Kidney (tissue), 22 donors: ENCODE data around the gene CHRNA7. TPM values are rescaled to one million over a fixed set of nuclear protein-coding genes. Genes with fewer than 3 reads are reported as not detected.
A peak's percentile ranks its signal among the peaks of the same experiment; 100 is the strongest.

ENCODE experiments used
- DNase-seq, 5 donors: peaks; one replicate each; pipeline ENCODE4 v3.0.0-alpha.2; 2013 to 2020
- FAIRE-seq: peaks from 2 replicates; lab custom pipeline; 2012; peaks lifted over from hg19 to GRCh38; lab: Jason Lieb, UNC
- H3K27ac ChIP-seq, 2 donors: one replicate each; pipeline ENCODE4 v1.7.0; 2013; ENCODE audit warnings: low read depth in 2 of 2, low read length in 2 of 2, inconsistent platforms in 1 of 2
- H3K27me3 ChIP-seq: one replicate; pipeline ENCODE4 v1.7.1; 2013; ENCODE audit warnings: low read length, inconsistent platforms; ENCODE audit not compliant: control insufficient read depth, insufficient read depth
- H3K36me3 ChIP-seq, 3 donors: one replicate each; pipeline versions ENCODE4 v1.7.0 to v1.7.1; 2013; ENCODE audit warnings: low read length in 3 of 3, control low read depth in 1 of 3, inconsistent platforms in 1 of 3; ENCODE audit not compliant: insufficient read depth in 3 of 3, control insufficient read depth in 2 of 3
- H3K4me1 ChIP-seq, 3 donors: one replicate each; pipeline versions ENCODE4 v1.7.0 to v1.7.1; 2013; ENCODE audit warnings: low read length in 3 of 3, inconsistent platforms in 1 of 3, low read depth in 1 of 3; ENCODE audit not compliant: control insufficient read depth in 2 of 3, insufficient read depth in 2 of 3
- H3K4me3 ChIP-seq, 3 donors: one replicate each; pipeline versions ENCODE4 v1.7.0 to v1.8.1; 2013; ENCODE audit warnings: low read length in 3 of 3, control low read depth in 1 of 3, inconsistent platforms in 1 of 3
- H3K9ac ChIP-seq, 3 donors: one replicate each; pipeline versions ENCODE4 v1.7.0 to v1.7.1; 2013; ENCODE audit warnings: low read length in 3 of 3, control low read depth in 1 of 3, inconsistent platforms in 1 of 3
- H3K9me3 ChIP-seq, 3 donors: one replicate each; pipeline versions ENCODE4 v1.7.0 to v1.7.1; 2013; ENCODE audit warnings: low read length in 3 of 3, control low read depth in 1 of 3, inconsistent platforms in 1 of 3; ENCODE audit not compliant: control insufficient read depth in 2 of 3, insufficient read depth in 1 of 3
- intact Hi-C: fragments of 100-400 bp; cut with DNase I; formaldehyde crosslinking; loops from one replicate; pipeline ENCODE4 v1.11.1; 2022
- long read RNA-seq, 10 donors: library from polyadenylated mRNA in 1 of 10; unstranded in 1 of 10; transcript quantifications; one replicate each; pipeline ENCODE4 v2.0.0 and lab custom pipeline, GENCODE V29; 2021 to 2026
- polyA plus RNA-seq: library from polyadenylated mRNA; stranded (reverse); fragments of 350-450 nt; fragmentation: Illumina TruSeq; extraction: RNeasy Lipid Tissue Mini Kit (QIAGEN cat#74804); gene quantifications from one replicate; pipeline ENCODE4 v1.2.3, GENCODE V29; 2014; ENCODE audit warnings: low read depth, low replicate concordance; ENCODE audit not compliant: insufficient read depth
- total RNA-seq: library from RNA; stranded (reverse); fragmentation: NEBNext Ultra II Directional; extraction: Animal tissue kit (Norgen Biotek cat#: 25700); gene quantifications from one replicate; pipeline ENCODE4 v1.2.1, GENCODE V29; 2021
- TF ChIP-seq, protein P1 (sequence below): IDR thresholded peaks from 3 replicates; pipeline ENCODE4 v1.5.1; 2012; ENCODE audit warnings: mild to moderate bottlenecking, moderate library complexity, borderline replicate concordance; ENCODE audit not compliant: insufficient read depth; ENCODE audit errors: extremely low read depth
- donor health status: control.
- donor health status: control.
- donor health status: control.
- donor health status: control.
- donor health status: control.
- donor health status: DM: yes; HTN: yes; CAD: no.
- donor health status: Normal renal cell carcinoma (clear cell type).

The CHRNA7 gene
- total RNA-seq (1.6 TPM), polyA plus RNA-seq (0.80 TPM)
- long read RNA-seq, donor 1, full-length matches to known transcripts, result 19 of 19 reads
- long read RNA-seq, donor 1, partial matches to known transcripts, result 0 of 19 reads
- long read RNA-seq, donor 1, other reads (novel, unspliced or antisense), result 0 of 19 reads
- long read RNA-seq, donor 2, full-length matches to known transcripts, result 16 of 16 reads
- long read RNA-seq, donor 2, partial matches to known transcripts, result 0 of 16 reads
- long read RNA-seq, donor 2, other reads (novel, unspliced or antisense), result 0 of 16 reads
- long read RNA-seq, donor 3, full-length matches to known transcripts, result 19 of 19 reads
- long read RNA-seq, donor 3, partial matches to known transcripts, result 0 of 19 reads
- long read RNA-seq, donor 3, other reads (novel, unspliced or antisense), result 0 of 19 reads
- long read RNA-seq, donor 4, full-length matches to known transcripts, result 10 of 10 reads
- long read RNA-seq, donor 4, partial matches to known transcripts, result 0 of 10 reads
- long read RNA-seq, donor 4, other reads (novel, unspliced or antisense), result 0 of 10 reads
- long read RNA-seq, donor 5, full-length matches to known transcripts, result 1 of 1 reads
- long read RNA-seq, donor 5, partial matches to known transcripts, result 0 of 1 reads
- long read RNA-seq, donor 5, other reads (novel, unspliced or antisense), result 0 of 1 reads
- long read RNA-seq, donor 6, full-length matches to known transcripts, result 7 of 7 reads
- long read RNA-seq, donor 6, partial matches to known transcripts, result 0 of 7 reads
- long read RNA-seq, donor 6, other reads (novel, unspliced or antisense), result 0 of 7 reads
- long read RNA-seq, donor 7, partial matches to known transcripts, result 0 of 1 reads
- long read RNA-seq, donor 7, other reads (novel, unspliced or antisense), result 0 of 1 reads
- long read RNA-seq, donor 8, full-length matches to known transcripts, result 10 of 10 reads
- long read RNA-seq, donor 8, partial matches to known transcripts, result 0 of 10 reads
- long read RNA-seq, donor 8, other reads (novel, unspliced or antisense), result 0 of 10 reads
- long read RNA-seq, donor 9, full-length matches to known transcripts, result 4 of 4 reads
- long read RNA-seq, donor 9, partial matches to known transcripts, result 0 of 4 reads
- long read RNA-seq, donor 9, other reads (novel, unspliced or antisense), result 0 of 4 reads
- long read RNA-seq, donor 10, full-length matches to known transcripts, result 21 of 21 reads
- long read RNA-seq, donor 10, partial matches to known transcripts, result 0 of 21 reads
- long read RNA-seq, donor 10, other reads (novel, unspliced or antisense), result 0 of 21 reads

DNA sequence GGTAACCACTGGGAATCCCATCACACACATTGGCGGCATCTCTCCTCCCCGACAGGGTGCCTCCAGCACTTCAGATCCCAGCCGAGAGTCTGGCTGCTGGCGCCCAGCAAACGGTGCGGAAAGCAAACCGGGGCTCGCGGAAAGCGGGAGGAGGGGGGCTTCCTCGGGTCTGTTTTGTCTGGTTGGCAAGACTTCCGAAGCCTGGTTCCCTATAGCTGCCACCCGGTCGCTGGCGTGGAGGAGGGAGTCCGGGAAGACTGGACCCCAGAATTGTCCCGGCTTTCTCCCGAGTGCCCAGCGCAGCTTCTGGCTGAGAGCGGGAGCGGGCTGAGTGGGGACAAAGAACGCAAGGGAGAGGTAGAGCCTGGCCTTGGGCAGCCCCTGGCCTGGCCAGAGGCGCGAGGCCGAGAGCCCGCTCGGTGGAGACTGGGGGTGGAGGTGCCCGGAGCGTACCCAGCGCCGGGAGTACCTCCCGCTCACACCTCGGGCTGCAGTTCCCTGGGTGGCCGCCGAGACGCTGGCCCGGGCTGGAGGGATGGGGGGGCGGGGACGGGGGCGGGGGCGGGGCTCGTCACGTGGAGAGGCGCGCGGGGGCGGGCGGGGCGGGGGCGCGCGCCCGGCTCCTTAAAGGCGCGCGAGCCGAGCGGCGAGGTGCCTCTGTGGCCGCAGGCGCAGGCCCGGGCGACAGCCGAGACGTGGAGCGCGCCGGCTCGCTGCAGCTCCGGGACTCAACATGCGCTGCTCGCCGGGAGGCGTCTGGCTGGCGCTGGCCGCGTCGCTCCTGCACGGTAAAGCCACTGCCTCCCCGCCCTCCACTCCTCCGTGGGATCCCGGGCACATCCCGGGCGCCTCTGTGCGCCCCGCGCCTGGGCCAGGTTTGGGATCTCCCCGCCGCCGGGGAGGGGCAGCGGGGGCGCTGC lies at the start of gene CHRNA7:
Gene CHRNA7, plus strand, starts transcription at position 654 of the 920 bp plus-strand sequence. Its CDS starts 80 bp downstream, at position 734.
- DNase-seq, result peak; percentile 85 to 93 (median 90)
- intact Hi-C loops, result no loop called here
- no peaks in the 10 kb centered on the region for H3K9me3 ChIP-seq
- no peaks in the 10 kb centered on the region for H3K36me3 ChIP-seq
- peak within 1 kb of the TSS; percentile 5 to 30 (median 28) for H3K9ac ChIP-seq
- H3K4me1 ChIP-seq, result peaks cover 0 to 5% (median 0%) of the 10 kb centered on the region in 3 donors
- no peak for FAIRE-seq
- H3K4me3 ChIP-seq, result peak within 1 kb of the TSS; percentile 48 to 65 (median 50)
- H3K27me3 ChIP-seq, result no peaks in the 10 kb centered on the region
- TF ChIP-seq, protein P1, sequence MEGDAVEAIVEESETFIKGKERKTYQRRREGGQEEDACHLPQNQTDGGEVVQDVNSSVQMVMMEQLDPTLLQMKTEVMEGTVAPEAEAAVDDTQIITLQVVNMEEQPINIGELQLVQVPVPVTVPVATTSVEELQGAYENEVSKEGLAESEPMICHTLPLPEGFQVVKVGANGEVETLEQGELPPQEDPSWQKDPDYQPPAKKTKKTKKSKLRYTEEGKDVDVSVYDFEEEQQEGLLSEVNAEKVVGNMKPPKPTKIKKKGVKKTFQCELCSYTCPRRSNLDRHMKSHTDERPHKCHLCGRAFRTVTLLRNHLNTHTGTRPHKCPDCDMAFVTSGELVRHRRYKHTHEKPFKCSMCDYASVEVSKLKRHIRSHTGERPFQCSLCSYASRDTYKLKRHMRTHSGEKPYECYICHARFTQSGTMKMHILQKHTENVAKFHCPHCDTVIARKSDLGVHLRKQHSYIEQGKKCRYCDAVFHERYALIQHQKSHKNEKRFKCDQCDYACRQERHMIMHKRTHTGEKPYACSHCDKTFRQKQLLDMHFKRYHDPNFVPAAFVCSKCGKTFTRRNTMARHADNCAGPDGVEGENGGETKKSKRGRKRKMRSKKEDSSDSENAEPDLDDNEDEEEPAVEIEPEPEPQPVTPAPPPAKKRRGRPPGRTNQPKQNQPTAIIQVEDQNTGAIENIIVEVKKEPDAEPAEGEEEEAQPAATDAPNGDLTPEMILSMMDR, result peak; percentile 34
- no peak within 1 kb of the TSS for H3K27ac ChIP-seq

DNA sequence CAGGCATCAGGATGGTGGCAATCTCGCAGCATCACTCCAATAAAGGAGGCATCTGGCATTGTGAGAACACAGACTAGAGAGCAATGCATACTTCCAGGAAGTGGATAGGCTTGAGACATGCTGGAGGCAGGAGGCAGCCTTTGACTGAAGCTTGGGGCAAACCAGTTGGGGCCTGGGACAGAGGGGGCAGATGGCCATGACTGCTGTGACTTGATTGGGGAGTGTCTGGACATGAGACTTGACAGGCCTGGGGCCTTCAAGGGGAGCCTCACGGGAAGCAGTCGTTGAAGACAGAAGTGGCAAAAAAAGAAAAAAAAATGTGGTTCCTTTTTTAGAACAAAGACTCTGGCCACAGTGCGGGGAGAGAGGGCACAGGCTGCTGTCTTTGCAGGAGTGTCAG lies 44.7 kb upstream of the CHRNA7 start:
- intact Hi-C loops, result no loop called here

More for the DNA sequence above, 44.7 kb upstream of the CHRNA7 start:
- Histone ChIP-seq H3K27ac (no peak overlapping the region), H3K4me1 (no peaks in the 10 kb centered on the region), H3K27me3 (no peaks in the 10 kb centered on the region), H3K9me3 (no peaks in the 10 kb centered on the region), H3K36me3 (no peaks in the 10 kb centered on the region), H3K4me3 (no peak overlapping the region), H3K9ac (no peak overlapping the region)
- TF ChIP-seq, protein P1, result no peak
- FAIRE-seq (no peak), DNase-seq (no peak)
